ENCODE measurements around the gene KRTAP12-1.

- no peak for TF ChIP-seq CTCF (conservative IDR thresholded peaks at IDR 0.05)
- no peak for TF ChIP-seq EZH2 (IDR thresholded peaks at IDR 0.05; ENCODE audit: low read depth)
These were observed 4.2 kb upstream of the KRTAP12-1 start for GRCh38 chr21:44686000-44686781.
